Germinal center (tissue), 1 donor: ENCODE data around the gene DZIP1L.
"Not testable (repeated sequence)": the region's sequence is repeated elsewhere in the genome, so short reads cannot be mapped to it uniquely, and the experiment has no call there.

Experiments
- DNase-seq: peaks from one replicate; pipeline ENCODE4 v3.0.0; 2012; ENCODE audit warnings: mixed read lengths, low spot score

Gene DZIP1L

GRCh38 chr3:138114431-138114918 lies 933 bp downstream of the DZIP1L start:
- DNase-seq: no peak

- no peak for DNase-seq
Measured at GRCh38 chr3:138113326-138113725, 2.1 kb downstream of the DZIP1L start.

- no peak for DNase-seq
Measured at GRCh38 chr3:138112362-138112761, 3.0 kb downstream of the DZIP1L start.

GRCh38 chr3:138105598-138105997 lies 9.8 kb downstream of the DZIP1L start:
- no peak for DNase-seq

- no peak for DNase-seq
Measured at GRCh38 chr3:138103466-138103865, 11.9 kb downstream of the DZIP1L start.

GRCh38 chr3:138101351-138101940 lies 14.0 kb downstream of the DZIP1L start:
- DNase-seq: not testable (repeated sequence)

GRCh38 chr3:138099417-138099816 lies 16.0 kb downstream of the DZIP1L start:
- DNase-seq: no peak

- DNase-seq: peak; percentile 27
Measured at GRCh38 chr3:138097192-138098172, 17.9 kb downstream of the DZIP1L start.

GRCh38 chr3:138093721-138094120 lies 21.7 kb downstream of the DZIP1L start:
- DNase-seq: no peak

GRCh38 chr3:138092023-138092422 lies 23.4 kb downstream of the DZIP1L start:
- DNase-seq: no peak

- DNase-seq: no peak
Measured at GRCh38 chr3:138089091-138089490, 26.3 kb downstream of the DZIP1L start.

GRCh38 chr3:138085745-138086144 lies 29.7 kb downstream of the DZIP1L start:
- not testable (repeated sequence) for DNase-seq

- no peak for DNase-seq
Measured at GRCh38 chr3:138084196-138084595, 31.2 kb downstream of the DZIP1L start.

GRCh38 chr3:138082992-138083386 lies 32.4 kb downstream of the DZIP1L start:
- no peak for DNase-seq

GRCh38 chr3:138082085-138082991 lies 33.1 kb downstream of the DZIP1L start:
- no peak for DNase-seq

GRCh38 chr3:138081371-138082084 lies 33.9 kb downstream of the DZIP1L start:
- DNase-seq: no peak

- DNase-seq: no peak
Measured at GRCh38 chr3:138079901-138080300, 35.5 kb downstream of the DZIP1L start.

GRCh38 chr3:138078901-138079344 lies 36.5 kb downstream of the DZIP1L start:
- no peak for DNase-seq

- DNase-seq: no peak
Measured at GRCh38 chr3:138078096-138078495, 37.3 kb downstream of the DZIP1L start.

GRCh38 chr3:138072796-138073195 lies 42.6 kb downstream of the DZIP1L start:
- no peak for DNase-seq

- DNase-seq: no peak
Measured at GRCh38 chr3:138070006-138070405, 45.4 kb downstream of the DZIP1L start.
